ENCODE data around the gene PDCD1. TPM values are rescaled to one million over a fixed set of nuclear protein-coding genes. Genes with fewer than 3 reads are reported as not detected.

The PDCD1 gene
- total and polyA plus RNA-seq, 2 of the 13 experiments (the other 11 are each of a cell fraction or from before 2014, with no cell fraction given), result 0.04 TPM; not detected in 1

DNA sequence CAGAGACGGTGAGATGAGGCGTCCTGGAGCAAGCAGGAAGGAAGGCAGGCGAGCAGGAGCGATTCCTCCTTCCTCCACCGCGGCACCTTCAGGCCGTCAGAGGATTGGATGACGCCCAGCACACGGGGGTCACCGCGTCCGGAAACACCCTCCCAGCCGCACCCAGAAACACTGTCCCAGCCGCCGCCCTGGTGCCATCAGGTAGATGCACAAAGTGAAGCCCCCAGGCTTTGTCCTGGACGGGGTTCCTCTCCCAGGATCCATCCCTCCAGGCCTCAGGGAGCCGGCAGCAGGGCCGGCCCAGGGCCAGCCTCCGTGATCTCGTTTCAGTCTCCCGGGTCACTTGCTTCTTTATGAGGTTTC lies 42.3 kb upstream of the PDCD1 start:
- ChIA-PET CTCF (ENCODE audit: low intra/inter-chr PET ratio, low total read pairs) (no interaction called here), POLR2A (no interaction called here)
- TF ChIP-seq TP53 (CRISPR knock-in tag; conservative IDR thresholded peaks at IDR 0.05), result no peak
- no peak for TF ChIP-seq ONECUT2 (CRISPR knock-in tag; IDR thresholded peaks at IDR 0.05)
- TF ChIP-seq, protein P1, sequence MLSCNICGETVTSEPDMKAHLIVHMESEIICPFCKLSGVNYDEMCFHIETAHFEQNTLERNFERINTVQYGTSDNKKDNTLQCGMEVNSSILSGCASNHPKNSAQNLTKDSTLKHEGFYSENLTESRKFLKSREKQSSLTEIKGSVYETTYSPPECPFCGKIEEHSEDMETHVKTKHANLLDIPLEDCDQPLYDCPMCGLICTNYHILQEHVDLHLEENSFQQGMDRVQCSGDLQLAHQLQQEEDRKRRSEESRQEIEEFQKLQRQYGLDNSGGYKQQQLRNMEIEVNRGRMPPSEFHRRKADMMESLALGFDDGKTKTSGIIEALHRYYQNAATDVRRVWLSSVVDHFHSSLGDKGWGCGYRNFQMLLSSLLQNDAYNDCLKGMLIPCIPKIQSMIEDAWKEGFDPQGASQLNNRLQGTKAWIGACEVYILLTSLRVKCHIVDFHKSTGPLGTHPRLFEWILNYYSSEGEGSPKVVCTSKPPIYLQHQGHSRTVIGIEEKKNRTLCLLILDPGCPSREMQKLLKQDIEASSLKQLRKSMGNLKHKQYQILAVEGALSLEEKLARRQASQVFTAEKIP (CRISPR knock-in tag; IDR thresholded peaks at IDR 0.05; ENCODE audit: borderline replicate concordance), result no peak
- TF ChIP-seq ZSCAN12 (CRISPR knock-in tag; IDR thresholded peaks at IDR 0.05), result no peak
- TF ChIP-seq NR2F1 (CRISPR knock-in tag; IDR thresholded peaks at IDR 0.05), result no peak
- TF ChIP-seq IKZF1 (IDR thresholded peaks at IDR 0.05), result no peak
- TF ChIP-seq HDAC6 (IDR thresholded peaks at IDR 0.05; ENCODE audit: low read depth, low read length), result no peak
- TF ChIP-seq SMYD3 (CRISPR knock-in tag; IDR thresholded peaks at IDR 0.05), result no peak
- no peak for TF ChIP-seq ZSCAN29 (CRISPR knock-in tag; conservative IDR thresholded peaks at IDR 0.05)
- TF ChIP-seq ZNF775 (CRISPR knock-in tag; IDR thresholded peaks at IDR 0.05; ENCODE audit: borderline replicate concordance), result no peak
- no peak overlapping the region for H3K4me3 ChIP-seq (replicated peaks in 1 of 3; ENCODE audit: insufficient read depth in 1 of 3, low read depth in 2 of 3, low read length in 3 of 3)
- ATAC-seq, result no peak
- in situ Hi-C loops (cut with HindIII; ENCODE audit: extremely low pct_ligation_motif_present, low pct_unique_long_range_greater_than_20kb), result no loop called here
- H3K27me3 ChIP-seq (ENCODE audit: control insufficient read depth in 1 of 2, insufficient read depth in 2 of 2, low read length in 2 of 2), result peaks cover 16 to 63% of the 10 kb centered on the region in 2 experiments
- H3K9ac ChIP-seq (ENCODE audit: insufficient read depth, low read depth, low read length), result no peak overlapping the region
- WGBS (ENCODE audit: low lambda C conversion rate), result 56% methylated on average over 11 of the region's 21 CpGs
- intact Hi-C loops (cut with micrococcal nuclease; ENCODE audit: unreplicated experiment), result no loop called here
- no peaks in the 10 kb centered on the region for H4K20me1 ChIP-seq (ENCODE audit: insufficient read depth, low read length)
- no peaks in the 10 kb centered on the region for H3K36me3 ChIP-seq (replicated peaks in 1 of 2; ENCODE audit: control insufficient read depth in 1 of 2, insufficient read depth in 2 of 2, low read length in 2 of 2)
- no peak for FAIRE-seq
- no peak for DNase-seq (ENCODE audit: low spot score)
- H3K9me3 ChIP-seq (ENCODE audit: low read length), result no peaks in the 10 kb centered on the region
- H3K4me2 ChIP-seq (ENCODE audit: low read depth, low read length), result no peak overlapping the region
- peaks cover 7% of the 10 kb centered on the region for H3K4me1 ChIP-seq (ENCODE audit: insufficient read depth, low read length)
- BruUV-seq (replicated peaks), result no TSS peak
- H2AFZ ChIP-seq (ENCODE audit: low read length), result no peak overlapping the region
- H3K79me2 ChIP-seq (ENCODE audit: insufficient read depth, low read length), result no peaks in the 10 kb centered on the region
- H3K27ac ChIP-seq (ENCODE audit: extremely low read length, insufficient read depth, low read length), result no peak overlapping the region
